Activated CD4-positive, alpha-beta T cell treated with anti-CD3 and anti-CD28 coated beads, Interleukin-2, Interleukin-6, amounts not matched to agents 100 ng/mL and 50 ng/mL, durations not matched to agents 16 hours and 8 hours (primary cell): ENCODE measurements around the gene MED13L.
"Not testable (repeated sequence)": the region's sequence is repeated elsewhere in the genome, so short reads cannot be mapped to it uniquely, and the experiment has no call there.

ENCODE experiments used
- DNase-seq: peaks from one replicate; pipeline ENCODE4 v3.0.0-alpha.2; 2020

MED13L gene

GRCh38 chr12:116303066-116303465 lies 25.6 kb upstream of the MED13L start:
- DNase-seq, result no peak

DNA sequence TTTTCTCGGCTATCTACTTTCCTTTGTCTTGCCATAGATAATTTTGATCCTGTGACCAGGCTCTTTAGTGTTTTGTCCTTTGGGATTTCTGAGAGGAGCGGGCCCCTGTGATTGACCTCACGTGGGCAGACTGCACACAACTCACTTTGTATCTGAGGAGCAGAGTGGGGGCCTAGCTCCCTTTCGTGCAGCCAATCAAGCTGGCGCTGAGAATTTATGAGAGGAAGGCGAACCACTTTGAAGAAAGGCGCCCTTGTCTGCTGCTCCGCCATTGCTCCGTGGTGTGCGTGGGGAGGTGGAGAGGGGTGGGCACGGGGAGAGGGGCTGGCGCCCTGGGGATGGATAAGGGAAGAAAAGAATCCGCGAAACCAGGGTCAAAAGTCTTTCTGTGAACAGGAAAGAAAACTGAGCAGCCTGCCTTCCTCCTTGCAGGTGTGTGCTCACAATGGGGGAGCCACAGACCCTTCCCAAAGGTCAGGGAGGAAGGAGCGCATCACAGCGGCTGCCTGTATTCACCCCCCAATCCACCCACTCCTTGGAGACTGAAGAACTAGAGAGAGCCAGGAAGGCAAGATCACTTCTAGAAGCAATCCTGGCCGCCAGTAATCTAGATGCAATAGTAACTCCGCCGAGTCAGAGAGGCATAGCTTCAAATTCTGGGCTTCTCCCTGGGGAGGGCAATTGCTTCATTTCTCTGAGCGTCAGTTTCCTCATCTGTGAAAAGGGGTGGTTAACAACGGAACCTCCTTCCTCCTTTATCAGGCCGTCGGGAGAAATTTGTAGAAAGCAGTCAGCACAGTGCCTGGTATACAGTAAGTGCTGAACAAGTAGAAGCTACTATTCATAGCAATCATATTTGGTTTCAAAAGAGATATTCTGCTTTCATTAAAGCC lies 24.9 kb upstream of the MED13L start:
- no peak for DNase-seq

DNA sequence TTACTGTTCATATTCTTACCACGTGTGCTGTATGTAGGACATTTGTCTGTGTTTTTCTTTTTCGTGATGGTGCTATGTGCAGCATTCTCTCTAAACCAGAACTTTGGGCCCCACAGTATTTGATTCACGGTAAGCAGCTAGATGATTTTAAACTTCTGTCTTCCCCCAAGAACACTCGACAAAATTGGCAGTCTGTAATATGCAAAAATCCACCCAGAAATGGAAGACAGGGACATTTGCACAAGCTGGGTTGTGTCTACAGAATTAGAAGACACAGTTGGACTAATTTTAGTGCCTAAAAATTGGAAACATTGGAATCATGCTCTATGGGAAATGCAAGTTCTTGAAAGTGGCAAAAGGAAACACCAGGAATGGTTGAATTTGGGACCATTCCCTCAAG lies 24.1 kb upstream of the MED13L start:
- no peak for DNase-seq

DNA sequence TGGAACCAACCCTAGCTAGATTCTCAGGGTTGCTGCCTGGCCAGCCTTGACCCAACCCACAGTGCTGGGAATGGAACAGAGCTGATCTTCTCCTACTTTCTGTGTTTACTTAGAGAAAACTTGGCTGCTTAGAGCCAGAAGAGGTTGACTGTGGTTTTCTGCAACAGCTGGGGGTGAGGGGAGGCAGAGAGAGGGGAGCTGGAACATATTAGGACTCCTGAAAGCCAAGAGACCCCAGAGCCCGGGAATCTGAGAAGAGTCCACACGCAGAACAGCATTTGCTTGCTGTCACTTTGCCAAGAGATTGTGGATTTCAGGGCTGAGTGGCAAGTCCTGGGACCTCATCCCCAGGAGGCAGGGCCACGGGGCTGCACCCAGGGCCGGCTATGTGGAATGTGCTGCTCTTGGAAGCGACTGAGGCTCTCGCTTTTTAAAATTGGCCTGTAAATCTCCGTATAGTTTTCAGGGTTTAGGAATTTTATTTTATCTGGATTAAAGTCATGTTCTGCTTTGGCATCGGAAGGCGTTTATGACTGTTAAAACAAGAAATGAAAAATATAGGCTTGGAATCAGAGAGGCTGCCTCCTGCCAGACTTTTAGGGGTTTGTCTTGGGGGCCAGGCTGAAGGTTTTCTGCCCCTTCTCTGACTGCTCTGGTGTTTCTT lies 22.3 kb upstream of the MED13L start:
- no peak for DNase-seq

GRCh38 chr12:116299064-116299463 lies 21.6 kb upstream of the MED13L start:
- no peak for DNase-seq

- no peak for DNase-seq
Measured at GRCh38 chr12:116298578-116298977, 21.1 kb upstream of the MED13L start.

DNA sequence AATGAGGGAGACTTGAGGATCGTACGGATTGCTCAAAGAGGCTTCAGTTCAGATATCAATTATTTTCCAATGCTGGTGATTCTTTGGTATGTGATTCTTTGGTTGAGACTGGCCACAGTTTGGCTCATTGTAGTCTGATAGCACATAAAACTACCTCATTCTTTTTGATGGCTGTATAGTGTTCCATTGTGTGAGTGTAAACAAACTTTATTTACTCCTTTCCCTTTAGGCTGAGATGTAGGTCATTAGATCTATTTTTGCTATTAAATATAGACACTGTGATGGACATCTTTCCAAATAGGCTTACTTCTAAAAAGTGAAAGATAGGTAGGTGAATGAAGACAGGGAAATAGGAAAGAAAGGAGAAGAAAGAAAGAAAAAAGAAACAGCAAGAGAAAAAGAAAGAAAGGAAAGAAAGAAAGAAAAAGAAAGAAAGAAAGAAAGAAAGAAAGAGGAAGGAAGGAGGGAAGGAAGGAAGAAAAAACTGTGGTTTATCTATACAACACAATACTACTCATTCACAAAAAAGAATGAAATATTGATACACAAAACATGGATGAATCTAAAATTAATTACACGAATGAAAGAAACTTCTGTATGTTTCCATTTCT lies 19.8 kb upstream of the MED13L start:
- DNase-seq, result no peak

DNA sequence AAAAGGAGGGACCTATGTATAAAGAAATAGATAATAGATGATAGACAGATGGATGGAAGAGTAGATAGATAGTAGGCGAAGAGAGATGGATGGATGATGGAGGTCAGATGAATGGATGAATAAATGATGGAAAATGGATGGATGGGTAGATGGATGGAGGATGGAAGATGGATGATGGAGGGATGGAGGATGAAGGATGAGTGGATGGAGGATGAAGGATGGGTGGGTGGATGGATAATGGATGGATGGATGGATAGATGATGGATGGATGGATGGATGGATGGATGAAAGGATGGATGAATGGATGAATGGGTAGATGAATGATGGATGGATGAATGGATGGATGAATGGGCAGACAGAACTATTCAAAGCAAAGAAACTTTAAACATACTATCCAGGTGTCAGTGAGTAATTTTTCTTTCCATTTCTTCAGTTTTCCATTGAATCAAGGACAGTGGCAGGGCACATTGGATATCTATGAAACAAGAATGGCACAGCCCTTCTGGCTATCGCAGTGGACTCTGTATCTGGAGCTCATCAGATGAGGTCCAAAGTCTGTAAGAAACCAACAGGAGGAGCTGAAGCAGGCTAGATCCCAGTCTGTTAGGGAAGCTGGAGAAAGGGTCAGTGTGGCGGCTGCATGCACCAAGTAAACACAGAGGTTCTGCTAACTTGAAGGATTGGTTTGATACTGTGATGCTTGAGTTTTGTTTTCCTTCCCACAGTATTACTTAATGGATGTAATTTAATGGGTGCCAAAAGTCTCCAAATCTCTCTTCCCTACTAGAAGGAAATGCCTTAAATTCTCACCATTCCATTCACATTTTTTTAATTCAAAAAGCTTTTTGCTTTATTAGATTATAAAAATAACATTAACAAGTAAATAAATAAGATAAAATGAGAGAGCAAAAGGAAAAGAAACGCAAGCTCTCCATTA lies 18.1 kb upstream of the MED13L start:
- DNase-seq, result no peak

DNA sequence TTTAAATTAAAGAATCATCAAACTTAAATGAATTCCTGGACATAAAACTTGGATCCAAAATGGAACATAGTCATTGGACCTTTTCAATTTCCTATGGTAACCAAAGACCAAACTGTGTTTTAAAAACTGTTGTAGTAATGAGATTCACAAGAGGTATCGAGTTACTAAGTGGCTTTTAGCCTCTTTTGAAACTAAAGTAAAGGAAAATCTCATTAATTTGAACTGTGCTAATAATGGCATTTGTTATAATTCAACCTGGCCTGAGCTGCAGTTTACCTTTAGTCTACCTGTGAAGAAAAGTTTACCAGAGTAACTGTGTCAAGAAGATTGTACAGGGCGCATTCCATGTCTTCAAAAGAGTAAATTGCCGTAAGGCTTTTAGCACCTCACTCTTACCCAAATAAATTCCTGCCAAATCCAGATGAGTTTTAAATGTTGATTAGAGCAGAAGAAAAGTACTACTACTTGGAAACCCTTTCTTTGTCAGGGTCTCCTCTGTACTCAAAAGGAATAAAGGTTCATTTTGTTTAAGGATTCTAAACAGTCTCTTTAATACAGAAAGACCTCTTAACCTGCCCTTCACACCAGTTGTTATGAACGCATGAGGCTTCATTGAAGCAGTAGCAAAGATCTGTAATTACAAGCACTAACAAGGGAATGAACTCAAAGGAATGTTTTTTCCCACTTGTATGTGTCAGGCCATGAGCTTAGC lies 17.1 kb upstream of the MED13L start:
- DNase-seq, result no peak

DNA sequence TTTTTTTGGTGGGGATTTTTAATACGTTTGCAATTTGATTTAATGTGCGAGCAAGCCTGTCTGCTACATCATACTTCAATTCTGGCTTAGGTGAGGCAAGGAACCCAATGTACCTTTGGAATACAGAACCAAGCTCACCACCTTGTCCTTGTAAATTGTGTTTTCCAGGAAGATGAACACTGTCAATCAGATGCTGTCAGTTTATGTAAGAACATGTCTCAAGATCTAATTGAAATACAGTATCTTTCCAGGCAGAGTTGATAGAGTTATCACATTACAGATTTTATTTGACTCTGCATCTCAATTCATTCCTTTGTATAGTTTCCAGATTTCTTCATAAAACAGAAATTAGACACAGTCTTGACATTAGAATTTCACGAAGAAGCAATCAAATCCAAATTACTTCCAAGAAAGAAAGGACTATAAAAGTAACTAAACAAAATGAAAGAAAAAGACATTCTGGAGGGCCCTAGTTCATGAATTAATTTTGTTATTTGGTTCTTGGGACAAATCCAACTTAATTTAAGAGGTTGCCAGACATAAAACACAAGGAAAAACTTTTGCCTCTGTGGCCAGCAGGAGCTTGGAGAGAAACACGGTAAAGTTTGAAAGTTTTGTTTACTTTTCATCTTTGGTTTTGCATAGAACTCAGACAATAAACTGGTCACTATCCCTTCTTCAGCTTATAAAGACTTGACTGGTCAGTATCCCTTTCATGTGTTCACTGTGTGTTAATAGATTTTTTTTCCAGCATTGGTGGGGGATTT lies 16.4 kb upstream of the MED13L start:
- DNase-seq, result no peak

DNA sequence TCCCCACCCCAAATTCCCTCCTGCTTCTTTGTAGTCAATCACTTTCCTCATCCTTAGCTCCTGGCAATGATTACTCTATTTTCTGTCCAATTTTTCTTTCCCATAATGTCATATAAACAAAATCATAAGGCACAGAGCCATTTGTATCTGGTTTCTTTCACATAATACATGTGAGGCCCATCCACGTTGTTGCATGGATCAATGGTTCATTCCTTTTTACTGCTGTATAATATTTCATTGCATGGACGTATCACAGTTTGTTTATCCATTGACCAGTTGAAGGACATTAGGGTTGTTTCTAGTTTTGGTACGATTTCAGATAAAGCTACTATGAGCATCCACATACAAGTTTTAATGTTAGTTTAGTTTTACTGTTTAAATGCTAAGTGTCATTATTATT lies 13.7 kb upstream of the MED13L start:
- no peak for DNase-seq

DNA sequence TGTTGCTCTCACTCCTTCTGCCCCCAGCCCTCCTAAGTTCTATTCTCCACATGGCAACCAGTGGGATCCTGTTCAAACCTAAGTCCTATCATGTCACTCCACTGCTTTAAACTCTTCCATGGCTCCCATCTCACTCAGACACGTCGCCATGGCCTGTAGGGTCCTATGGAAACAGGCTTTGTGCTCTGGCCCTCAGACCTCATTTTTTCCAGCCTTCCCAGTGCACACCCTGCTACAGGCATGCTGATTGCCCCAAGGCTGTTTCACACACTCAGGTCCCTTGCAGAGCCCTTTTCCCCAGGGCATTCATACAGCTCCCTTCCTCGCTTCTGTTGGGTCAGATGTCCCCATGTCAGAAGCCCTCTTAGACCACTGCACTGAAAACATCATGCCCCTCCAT lies 11.2 kb upstream of the MED13L start:
- DNase-seq, result no peak

- DNase-seq, result no peak
Measured at GRCh38 chr12:116287842-116288301, 10.4 kb upstream of the MED13L start.

GRCh38 chr12:116284396-116284795 lies 6.9 kb upstream of the MED13L start:
- no peak for DNase-seq

DNA sequence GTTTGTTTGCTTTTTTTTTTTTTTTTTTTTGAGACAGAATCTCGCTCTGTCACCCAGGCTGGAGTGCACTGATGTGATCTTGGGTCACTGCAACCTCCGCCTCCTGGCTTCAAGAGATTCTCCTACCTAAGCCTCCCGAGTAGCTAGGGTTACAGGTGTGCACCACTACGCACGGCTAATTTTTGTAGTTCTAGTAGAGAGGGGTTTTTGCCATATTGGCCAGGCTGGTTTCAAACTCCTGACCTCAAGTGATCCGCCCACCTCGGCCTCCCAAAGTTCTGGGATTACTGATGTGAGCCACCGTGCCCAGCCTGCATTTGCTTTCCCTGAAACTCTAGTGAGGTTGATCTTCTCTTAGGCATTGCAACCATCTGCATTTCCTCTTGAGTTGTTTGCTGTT lies 6.4 kb upstream of the MED13L start:
- DNase-seq, result not testable (repeated sequence)

- no peak for DNase-seq
Measured at GRCh38 chr12:116282371-116283286, 5.1 kb upstream of the MED13L start.

DNA sequence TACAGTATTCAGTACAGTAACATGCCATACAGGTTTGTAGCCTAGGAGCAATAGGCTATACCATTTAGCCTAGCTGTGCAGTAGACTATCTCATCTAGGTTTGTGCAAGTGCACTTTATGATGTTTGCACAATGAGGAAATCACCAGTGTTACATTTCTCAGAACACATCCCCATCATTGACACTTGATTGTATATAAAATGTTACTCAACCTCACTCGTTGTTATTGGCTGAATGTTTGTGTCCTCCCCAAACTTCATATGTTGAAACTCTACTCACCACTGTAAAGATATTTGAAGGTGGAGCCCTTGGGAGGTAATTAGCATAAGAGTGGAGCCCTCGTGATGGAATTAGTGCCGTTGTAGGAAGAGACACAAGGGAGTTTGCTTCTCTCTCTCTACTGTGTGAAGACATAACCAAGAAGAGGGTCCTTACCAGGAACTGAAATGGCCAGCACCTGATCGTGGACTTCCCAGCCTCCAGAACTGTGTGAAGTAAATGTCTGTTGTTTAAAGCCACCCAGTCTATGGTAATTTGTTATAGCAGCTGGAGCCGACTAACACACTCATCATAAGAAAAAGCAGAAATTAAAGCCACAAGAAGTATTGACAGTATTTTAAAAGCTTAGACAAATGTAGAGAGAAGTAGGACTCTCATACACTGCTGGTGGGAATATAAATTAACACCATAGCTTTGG lies 3.2 kb upstream of the MED13L start:
- DNase-seq, result no peak

GRCh38 chr12:116278667-116279066 lies 1.2 kb upstream of the MED13L start:
- no peak for DNase-seq

GRCh38 chr12:116278279-116278626 lies 760 bp upstream of the MED13L start:
- no peak for DNase-seq
